GM12891 (cell line): Measurements from ENCODE around the gene TIMM23B.
"Not testable (repeated sequence)": the region's sequence is repeated elsewhere in the genome, so short reads cannot be mapped to it uniquely, and the experiment has no call there.

ENCODE experiments used
- POLR2AphosphoS5 ChIP-seq: IDR thresholded peaks from 2 replicates; pipeline ENCODE4 v1.6.1; 2011; ENCODE audit warnings: low read depth, low read length, control low read depth
- TAF1 ChIP-seq: IDR thresholded peaks from 2 replicates; pipeline ENCODE4 v1.6.1; 2011; ENCODE audit warnings: low read depth, low read length, control low read depth

GRCh38 chr10:50016926-50017325 lies 75.1 kb downstream of the TIMM23B start:
- TF ChIP-seq POLR2AphosphoS5, TAF1: not testable (repeated sequence)
